GM18502 (cell line): Measurements from ENCODE around the gene STK4.
"Not testable (repeated sequence)": the region's sequence is repeated elsewhere in the genome, so short reads cannot be mapped to it uniquely, and the experiment has no call there.

Experiments used
- ATAC-seq: cut with Tn5 transposase; IDR thresholded peaks from one replicate; pipeline ENCODE4 v1.9.1; 2021; ENCODE audit warnings: mild to moderate bottlenecking; ENCODE audit not compliant: unreplicated experiment, poor library complexity

The STK4 gene

GRCh38 chr20:45019762-45020123 lies 53.4 kb downstream of the STK4 start:
- no peak for ATAC-seq

GRCh38 chr20:45020236-45020886 lies 54.0 kb downstream of the STK4 start:
- no peak for ATAC-seq

GRCh38 chr20:45021631-45022030 lies 55.3 kb downstream of the STK4 start:
- ATAC-seq: no peak

GRCh38 chr20:45023140-45023539 lies 56.8 kb downstream of the STK4 start:
- not testable (repeated sequence) for ATAC-seq

- no peak for ATAC-seq
Observed at GRCh38 chr20:45028424-45029136, 62.3 kb downstream of the STK4 start.

GRCh38 chr20:45029884-45030283 lies 63.6 kb downstream of the STK4 start:
- ATAC-seq: no peak

GRCh38 chr20:45032276-45032675 lies 66.0 kb downstream of the STK4 start:
- ATAC-seq: no peak

GRCh38 chr20:45032781-45033180 lies 66.5 kb downstream of the STK4 start:
- ATAC-seq: no peak

GRCh38 chr20:45034436-45034835 lies 68.1 kb downstream of the STK4 start:
- ATAC-seq: no peak

GRCh38 chr20:45036044-45036755 lies 69.9 kb downstream of the STK4 start:
- ATAC-seq: no peak

GRCh38 chr20:45037050-45037449 lies 70.7 kb downstream of the STK4 start:
- no peak for ATAC-seq

GRCh38 chr20:45037635-45038034 lies 71.3 kb downstream of the STK4 start:
- ATAC-seq: no peak

GRCh38 chr20:45038745-45039474 lies 72.6 kb downstream of the STK4 start:
- ATAC-seq: no peak

GRCh38 chr20:45039475-45039820 lies 73.1 kb downstream of the STK4 start:
- no peak for ATAC-seq

- no peak for ATAC-seq
Observed at GRCh38 chr20:45041464-45042337, 75.4 kb downstream of the STK4 start.

- no peak for ATAC-seq
Observed at GRCh38 chr20:45042978-45043377, 76.7 kb downstream of the STK4 start.

GRCh38 chr20:45044084-45044573 lies 77.8 kb downstream of the STK4 start:
- ATAC-seq: no peak

- no peak for ATAC-seq
Observed at GRCh38 chr20:45044601-45045000, 78.3 kb downstream of the STK4 start.

- ATAC-seq: no peak
Observed at GRCh38 chr20:45047581-45048119, 81.3 kb downstream of the STK4 start.

GRCh38 chr20:45049438-45049837 lies 83.1 kb downstream of the STK4 start:
- no peak for ATAC-seq
